HG02588 (cell line): ENCODE results near the gene CXorf51A.
"Not testable (repeated sequence)": the region's sequence is repeated elsewhere in the genome, so short reads cannot be mapped to it uniquely, and the experiment has no call there.

Experiments
- ATAC-seq: cut with Tn5 transposase; IDR thresholded peaks from one replicate; pipeline ENCODE4 v1.9.1; 2021; ENCODE audit warnings: mild to moderate bottlenecking, moderate library complexity; ENCODE audit not compliant: unreplicated experiment

CXorf51A gene

DNA sequence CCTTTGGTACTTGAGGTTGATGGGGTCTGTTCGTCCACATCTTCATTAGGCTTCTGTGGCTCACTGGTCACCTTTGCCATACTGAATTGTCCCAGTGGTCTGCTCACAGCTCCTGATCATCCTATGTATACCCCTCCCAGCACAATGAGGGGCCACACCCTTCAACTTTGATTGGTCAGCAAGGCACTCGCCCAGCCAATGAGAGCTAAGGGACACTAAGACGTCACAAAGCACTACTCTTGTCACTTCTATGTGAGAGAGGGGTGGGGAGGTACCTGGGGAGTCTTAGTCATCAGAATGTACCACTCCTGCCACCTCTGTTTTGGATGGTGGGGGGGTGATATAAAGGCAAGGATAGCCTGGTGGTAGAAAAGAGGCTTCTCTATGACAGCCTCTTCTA lies at the start of gene CXorf51A:
Gene CXorf51A, minus strand, starts transcription at position 101 of the 400 bp plus-strand sequence. Its CDS starts 21 bp downstream, at position 80.
- not testable (repeated sequence) for ATAC-seq

DNA sequence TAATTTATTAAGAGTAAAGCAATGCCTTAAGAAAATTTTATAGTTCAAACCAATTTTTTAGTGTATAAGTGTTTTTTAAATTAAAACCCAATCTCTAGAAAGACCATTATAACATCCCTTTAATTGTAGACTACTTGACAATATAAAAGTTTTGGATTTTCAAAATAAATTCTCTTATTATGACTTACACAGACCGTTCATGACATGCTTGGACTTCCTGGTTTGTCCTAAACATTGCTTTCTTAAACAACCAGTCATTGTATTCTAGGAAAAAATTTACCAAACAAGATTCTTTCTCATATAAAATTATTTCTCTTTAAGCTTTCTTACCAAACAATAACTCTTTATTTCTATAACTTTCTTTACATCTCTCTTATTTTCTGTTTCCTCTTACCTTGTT lies 49.0 kb upstream of the CXorf51A start:
- no peak for ATAC-seq

DNA sequence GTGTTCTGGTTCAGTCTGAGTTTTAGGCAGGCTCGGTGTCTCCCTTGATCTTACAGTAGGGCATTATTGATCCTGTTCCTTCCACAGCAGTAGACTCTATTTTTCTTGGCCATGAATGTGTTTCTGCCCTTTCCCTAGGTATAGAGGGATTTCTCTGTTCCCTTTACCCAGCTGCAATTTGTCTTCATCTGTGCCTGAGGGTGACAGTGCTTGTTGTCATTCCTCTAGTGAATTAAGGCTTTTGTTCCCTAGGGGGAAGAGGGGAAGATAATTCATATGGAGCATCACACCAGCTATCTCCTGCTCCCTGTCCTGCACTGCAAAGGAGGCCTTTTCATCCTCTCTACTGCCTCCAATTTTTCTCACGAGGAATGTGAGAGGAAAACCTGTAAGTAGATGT lies 39.7 kb upstream of the CXorf51A start:
- no peak for ATAC-seq

DNA sequence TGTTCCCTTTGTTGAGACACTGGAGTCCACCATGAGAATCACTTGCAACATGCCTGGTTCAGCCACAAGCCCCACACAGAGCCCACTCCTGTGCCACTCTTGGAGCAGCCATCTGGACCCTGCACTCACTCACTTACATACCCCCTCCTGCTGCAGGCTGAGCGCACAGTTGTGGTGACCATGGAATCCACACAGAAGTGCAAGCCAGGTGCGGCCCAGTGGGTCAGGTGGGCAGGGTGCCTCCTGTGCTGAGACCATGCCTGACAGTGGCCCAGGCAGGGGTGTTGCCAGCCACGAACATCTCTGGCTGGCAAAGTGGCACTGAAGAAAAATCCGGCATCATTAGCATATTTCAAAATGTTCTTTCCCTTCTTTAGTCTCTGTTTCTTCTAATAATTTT lies 17.4 kb upstream of the CXorf51A start:
- no peak for ATAC-seq

DNA sequence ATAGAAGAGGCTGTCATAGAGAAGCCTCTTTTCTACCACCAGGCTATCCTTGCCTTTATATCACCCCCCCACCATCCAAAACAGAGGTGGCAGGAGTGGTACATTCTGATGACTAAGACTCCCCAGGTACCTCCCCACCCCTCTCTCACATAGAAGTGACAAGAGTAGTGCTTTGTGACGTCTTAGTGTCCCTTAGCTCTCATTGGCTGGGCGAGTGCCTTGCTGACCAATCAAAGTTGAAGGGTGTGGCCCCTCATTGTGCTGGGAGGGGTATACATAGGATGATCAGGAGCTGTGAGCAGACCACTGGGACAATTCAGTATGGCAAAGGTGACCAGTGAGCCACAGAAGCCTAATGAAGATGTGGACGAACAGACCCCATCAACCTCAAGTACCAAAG lies 5.1 kb downstream of the CXorf51A start, which contains the start of gene CXorf51B:
Gene CXorf51B, plus strand, starts transcription at position 301 of the 400 bp plus-strand sequence. Its CDS starts 21 bp downstream, at position 322.
- not testable (repeated sequence) for ATAC-seq
